HEK293T (cell line): ENCODE results near the gene CCDC183.

Experiments used
- FOXK2 ChIP-seq: fragments of 450-650 bp; IDR thresholded peaks from 2 replicates; pipeline ENCODE4 v1.6.1; 2016; ENCODE audit warnings: mild to moderate bottlenecking
- FOXM1 ChIP-seq: fragments of 450-650 bp; IDR thresholded peaks from 2 replicates; pipeline ENCODE4 v1.6.1; 2017; ENCODE audit warnings: mild to moderate bottlenecking, borderline replicate concordance
- HDGF ChIP-seq: fragments of 450-650 bp; IDR thresholded peaks from 2 replicates; pipeline ENCODE4 v1.6.1; 2017; ENCODE audit warnings: antibody characterized with exemption, borderline replicate concordance
- NFRKB ChIP-seq: fragments of 450-650 bp; IDR thresholded peaks from 2 replicates; pipeline ENCODE4 v1.6.1; 2016; ENCODE audit warnings: mild to moderate bottlenecking, moderate library complexity
- SP1 ChIP-seq: fragments of 450-650 bp; IDR thresholded peaks from 2 replicates; pipeline ENCODE4 v1.6.1; 2017
- TF ChIP-seq, protein P1 (sequence below): fragments of 450-650 bp; IDR thresholded peaks from 2 replicates; pipeline ENCODE4 v1.6.1; 2016

- TF ChIP-seq SP1: no peak
- TF ChIP-seq NFRKB: no peak
- TF ChIP-seq, protein P1, sequence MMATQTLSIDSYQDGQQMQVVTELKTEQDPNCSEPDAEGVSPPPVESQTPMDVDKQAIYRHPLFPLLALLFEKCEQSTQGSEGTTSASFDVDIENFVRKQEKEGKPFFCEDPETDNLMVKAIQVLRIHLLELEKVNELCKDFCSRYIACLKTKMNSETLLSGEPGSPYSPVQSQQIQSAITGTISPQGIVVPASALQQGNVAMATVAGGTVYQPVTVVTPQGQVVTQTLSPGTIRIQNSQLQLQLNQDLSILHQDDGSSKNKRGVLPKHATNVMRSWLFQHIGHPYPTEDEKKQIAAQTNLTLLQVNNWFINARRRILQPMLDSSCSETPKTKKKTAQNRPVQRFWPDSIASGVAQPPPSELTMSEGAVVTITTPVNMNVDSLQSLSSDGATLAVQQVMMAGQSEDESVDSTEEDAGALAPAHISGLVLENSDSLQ: no peak
- no peak for TF ChIP-seq FOXM1
- TF ChIP-seq FOXK2: no peak
- TF ChIP-seq HDGF: no peak
These were observed 57.5 kb downstream of the CCDC183 start for GRCh38 chr9:136853596-136854112.
